Measurements from ENCODE around the gene TPM4.

TPM4 gene

GRCh38 chr19:16041991-16042386 lies 34.3 kb upstream of the TPM4 start:
- no peak for DNase-seq (ENCODE audit: low spot score)

- DNase-seq (ENCODE audit: low spot score): no peak
Measured at GRCh38 chr19:16042533-16043085, 33.7 kb upstream of the TPM4 start.

GRCh38 chr19:16043156-16043757 lies 33.0 kb upstream of the TPM4 start:
- DNase-seq (ENCODE audit: low spot score): no peak

- no peak for DNase-seq (ENCODE audit: low spot score)
Measured at GRCh38 chr19:16044746-16045145, 31.5 kb upstream of the TPM4 start.

- DNase-seq (ENCODE audit: low spot score): no peak
Measured at GRCh38 chr19:16045171-16045570, 31.1 kb upstream of the TPM4 start.

GRCh38 chr19:16045893-16046292 lies 30.4 kb upstream of the TPM4 start:
- DNase-seq (ENCODE audit: low spot score): no peak

GRCh38 chr19:16048583-16048982 lies 27.7 kb upstream of the TPM4 start:
- DNase-seq (ENCODE audit: low spot score): no peak

- DNase-seq (ENCODE audit: low spot score): no peak
Measured at GRCh38 chr19:16051254-16052025, 24.9 kb upstream of the TPM4 start.

- DNase-seq (ENCODE audit: low spot score): no peak
Measured at GRCh38 chr19:16052353-16052752, 23.9 kb upstream of the TPM4 start.

GRCh38 chr19:16057062-16057461 lies 19.2 kb upstream of the TPM4 start:
- no peak for DNase-seq (ENCODE audit: low spot score)

GRCh38 chr19:16060294-16060693 lies 16.0 kb upstream of the TPM4 start:
- DNase-seq (ENCODE audit: low spot score): no peak

GRCh38 chr19:16061943-16062342 lies 14.4 kb upstream of the TPM4 start:
- no peak for DNase-seq (ENCODE audit: low spot score)

- no peak for DNase-seq (ENCODE audit: low spot score)
Measured at GRCh38 chr19:16062789-16063188, 13.5 kb upstream of the TPM4 start.

GRCh38 chr19:16064209-16064889 lies 11.9 kb upstream of the TPM4 start:
- DNase-seq (ENCODE audit: low spot score): no peak

GRCh38 chr19:16066611-16067104 lies 9.6 kb upstream of the TPM4 start:
- no peak for DNase-seq (ENCODE audit: low spot score)

GRCh38 chr19:16067205-16067938 lies 8.9 kb upstream of the TPM4 start:
- no peak for DNase-seq (ENCODE audit: low spot score)

GRCh38 chr19:16068696-16069259 lies 7.5 kb upstream of the TPM4 start:
- no peak for DNase-seq (ENCODE audit: low spot score)

GRCh38 chr19:16069813-16070365 lies 6.4 kb upstream of the TPM4 start:
- no peak for DNase-seq (ENCODE audit: low spot score)

- DNase-seq (ENCODE audit: low spot score): no peak
Measured at GRCh38 chr19:16070366-16070990, 5.8 kb upstream of the TPM4 start.

GRCh38 chr19:16071072-16071691 lies 5.1 kb upstream of the TPM4 start:
- DNase-seq (ENCODE audit: low spot score): no peak

All from putamen (tissue), 1 donor.